Thyroid gland (tissue), 4 donors: ENCODE data around the gene FASTKD3. TPM values are rescaled to one million over a fixed set of nuclear protein-coding genes. Genes with fewer than 3 reads are reported as not detected.

Source experiments
- DNase-seq, 2 donors: peaks; one replicate each; pipeline ENCODE4 v3.0.0-alpha.2; 2019
- H3K27ac ChIP-seq, 3 donors: fragments of 200-600 bp; sonication (generic); 1 replicate in 2 of 3; 2 replicates in 1 of 3; pipeline ENCODE4 v1.5.1; 2016 to 2019; ENCODE audit warnings: mild to moderate bottlenecking in 1 of 3, moderate library complexity in 1 of 3
- H3K27me3 ChIP-seq: fragments of 200-600 bp; sonication (generic); one replicate; pipeline ENCODE4 v1.5.1; 2019
- H3K36me3 ChIP-seq, 2 donors: fragments of 200-600 bp; sonication (generic); one replicate each; pipeline ENCODE4 v1.5.1; 2016 to 2019
- H3K4me1 ChIP-seq, 2 donors: fragments of 200-600 bp; sonication (generic); one replicate each; pipeline ENCODE4 v1.5.1; 2017 to 2019
- H3K4me3 ChIP-seq, 3 donors: fragments of 200-600 bp; sonication (generic); replicated peaks in 1 of 3; 1 replicate in 2 of 3; 2 replicates in 1 of 3; pipeline ENCODE4 v1.5.1; 2016; ENCODE audit warnings: mild to moderate bottlenecking in 1 of 3
- H3K9me3 ChIP-seq: fragments of 200-600 bp; sonication (generic); one replicate; pipeline ENCODE4 v1.5.1; 2017
- POLR2A ChIP-seq, 2 donors: fragments of 450-650 bp; IDR thresholded peaks; one replicate each; pipeline ENCODE4 v1.6.1; 2017; ENCODE audit warnings: antibody characterized with exemption in 2 of 2, mild to moderate bottlenecking in 2 of 2, moderate library complexity in 1 of 2
- WGBS, 2 donors: methylation state at CpG; one replicate each; pipeline ENCODE4 v1.1.5; 2017; 5-methylcytosine and 5-hydroxymethylcytosine counted together
- intact Hi-C: fragments of 100-400 bp; cut with DNase I; formaldehyde crosslinking; loops from one replicate; pipeline ENCODE4 v1.15.1; 2023
- total RNA-seq, 4 donors: library from RNA; depleted of rRNA; stranded (reverse); fragments of >200 nt; gene quantifications; one replicate each; pipeline ENCODE4 v1.2.3, GENCODE V29; 2016
- TF ChIP-seq, protein P1 (sequence below), 6 experiments: fragments of 200-600 bp in 3 of 6; fragments of 450-650 bp in 3 of 6; sonication (generic) in 3 of 6; IDR thresholded peaks; one replicate each; pipeline ENCODE4 v1.5.1; 2016 to 2019; ENCODE audit warnings: antibody characterized with exemption in 6 of 6, mild to moderate bottlenecking in 2 of 6, inconsistent platforms in 1 of 6, moderate library complexity in 1 of 6

Gene FASTKD3
- total RNA-seq, 4 donors from 2014 or later, result 8.7 to 16.0 (median 13.3) TPM

DNA sequence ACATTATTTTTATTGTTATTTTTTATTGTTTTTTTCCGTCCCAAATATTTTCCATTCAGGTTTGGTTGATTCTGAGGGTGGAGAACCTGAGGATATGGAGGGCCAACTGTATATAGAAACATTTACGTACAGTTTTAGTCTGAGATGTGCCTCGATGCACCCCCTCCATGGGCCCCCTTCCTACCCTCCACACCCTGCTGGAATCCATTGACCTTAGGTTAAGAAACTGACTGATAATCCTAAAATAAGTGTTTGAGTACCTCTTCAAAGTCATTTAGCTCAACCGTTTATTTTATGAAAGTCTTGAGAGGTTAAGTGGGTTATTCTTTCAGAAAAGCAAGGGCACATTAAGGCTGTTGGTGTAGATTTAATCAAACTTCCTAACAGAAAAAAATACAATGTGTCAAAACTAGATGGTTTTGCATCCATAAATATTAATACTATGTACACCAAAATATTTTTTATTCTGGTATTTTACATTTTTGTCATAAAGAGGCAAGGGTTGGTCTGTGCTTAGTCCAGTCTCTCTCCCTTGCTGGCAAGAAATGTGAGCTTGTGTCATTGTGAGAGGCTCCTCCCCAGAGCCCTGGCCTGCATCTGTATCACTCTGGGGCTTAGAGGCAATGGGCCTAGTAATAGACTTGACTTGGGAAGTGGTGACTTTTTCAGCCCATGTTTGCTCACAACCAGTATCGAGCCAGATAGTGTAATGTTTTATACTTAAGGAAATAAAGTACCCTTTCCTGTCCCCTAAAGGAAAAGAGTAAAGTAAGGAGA, 15.8 kb upstream of the FASTKD3 start:
- peak; percentile 58 to 60 for DNase-seq
- Histone ChIP-seq H3K9me3 (no peaks in the 10 kb centered on the region), H3K36me3 (peaks cover 7 to 12% of the 10 kb centered on the region in 2 donors), H3K27me3 (no peaks in the 10 kb centered on the region), H3K4me1 (peaks cover 13 to 26% of the 10 kb centered on the region in 2 donors), H3K4me3 (no peak overlapping the region), H3K27ac (peak overlapping the region in 1 of 3 donors; percentile 10)
- intact Hi-C loops, result no loop called here
- 43 to 50% methylated on average over 5 of the region's 5 CpGs for WGBS, 2 donors
- TF ChIP-seq POLR2A (IDR thresholded peaks at IDR 0.05), result no peak
- TF ChIP-seq, protein P1, sequence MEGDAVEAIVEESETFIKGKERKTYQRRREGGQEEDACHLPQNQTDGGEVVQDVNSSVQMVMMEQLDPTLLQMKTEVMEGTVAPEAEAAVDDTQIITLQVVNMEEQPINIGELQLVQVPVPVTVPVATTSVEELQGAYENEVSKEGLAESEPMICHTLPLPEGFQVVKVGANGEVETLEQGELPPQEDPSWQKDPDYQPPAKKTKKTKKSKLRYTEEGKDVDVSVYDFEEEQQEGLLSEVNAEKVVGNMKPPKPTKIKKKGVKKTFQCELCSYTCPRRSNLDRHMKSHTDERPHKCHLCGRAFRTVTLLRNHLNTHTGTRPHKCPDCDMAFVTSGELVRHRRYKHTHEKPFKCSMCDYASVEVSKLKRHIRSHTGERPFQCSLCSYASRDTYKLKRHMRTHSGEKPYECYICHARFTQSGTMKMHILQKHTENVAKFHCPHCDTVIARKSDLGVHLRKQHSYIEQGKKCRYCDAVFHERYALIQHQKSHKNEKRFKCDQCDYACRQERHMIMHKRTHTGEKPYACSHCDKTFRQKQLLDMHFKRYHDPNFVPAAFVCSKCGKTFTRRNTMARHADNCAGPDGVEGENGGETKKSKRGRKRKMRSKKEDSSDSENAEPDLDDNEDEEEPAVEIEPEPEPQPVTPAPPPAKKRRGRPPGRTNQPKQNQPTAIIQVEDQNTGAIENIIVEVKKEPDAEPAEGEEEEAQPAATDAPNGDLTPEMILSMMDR (IDR thresholded peaks at IDR 0.05), result no peak

DNA sequence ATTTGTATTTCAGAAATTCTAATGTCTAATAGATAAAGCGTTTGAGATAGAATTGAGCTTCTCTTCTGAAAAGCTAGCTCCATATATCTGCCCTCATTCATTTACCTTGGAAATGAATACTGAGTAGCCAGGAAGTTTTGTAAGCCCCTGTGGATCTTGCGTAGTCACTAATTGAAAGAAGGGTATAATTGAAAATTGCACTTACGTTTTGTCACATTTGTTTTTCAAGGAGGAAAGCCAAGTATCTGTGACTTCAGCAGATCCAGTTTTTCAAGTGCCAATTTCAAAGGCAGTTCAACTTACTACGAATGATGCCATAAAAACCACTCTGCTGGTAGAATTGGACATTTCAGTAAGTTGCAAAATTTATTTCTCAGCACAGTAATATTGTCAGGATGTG, 14.1 kb upstream of the FASTKD3 start:
- DNase-seq, result no peak
- WGBS, 2 donors, result 49 to 55% methylated on average over 4 of the region's 4 CpGs
- peaks cover 4 to 12% of the 10 kb centered on the region in 2 donors for H3K36me3 ChIP-seq
- intact Hi-C loops, result no loop called here
- H3K27ac ChIP-seq, result no peak overlapping the region
- peaks cover 13 to 26% of the 10 kb centered on the region in 2 donors for H3K4me1 ChIP-seq
- no peak overlapping the region for H3K4me3 ChIP-seq
- no peak for TF ChIP-seq POLR2A (IDR thresholded peaks at IDR 0.05)
- TF ChIP-seq, protein P1 (IDR thresholded peaks at IDR 0.05), result peak in 1 of 6 experiments; percentile 5
- no peaks in the 10 kb centered on the region for H3K27me3 ChIP-seq
- no peaks in the 10 kb centered on the region for H3K9me3 ChIP-seq

DNA sequence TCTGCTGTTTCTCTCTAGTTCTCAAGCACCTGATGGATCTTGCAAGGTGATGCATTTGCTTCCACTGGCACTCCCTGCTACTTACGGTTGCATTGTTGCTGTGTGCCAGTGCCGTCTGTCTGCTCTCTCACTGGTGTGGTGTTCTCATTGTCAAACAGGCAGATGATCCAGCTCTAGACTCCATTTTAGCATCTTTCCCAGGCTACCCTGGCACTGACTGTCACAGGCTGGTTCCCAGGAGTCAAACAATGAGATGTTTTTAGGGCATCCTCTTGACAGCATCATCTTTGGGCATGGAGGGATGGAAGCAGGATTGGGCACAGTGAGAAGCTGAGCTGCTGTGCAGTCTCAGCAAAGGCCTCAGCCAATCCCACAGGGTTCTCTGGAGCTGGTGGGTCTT, 13.0 kb upstream of the FASTKD3 start:
- no peaks in the 10 kb centered on the region for H3K9me3 ChIP-seq
- intact Hi-C loops, result no loop called here

DNA sequence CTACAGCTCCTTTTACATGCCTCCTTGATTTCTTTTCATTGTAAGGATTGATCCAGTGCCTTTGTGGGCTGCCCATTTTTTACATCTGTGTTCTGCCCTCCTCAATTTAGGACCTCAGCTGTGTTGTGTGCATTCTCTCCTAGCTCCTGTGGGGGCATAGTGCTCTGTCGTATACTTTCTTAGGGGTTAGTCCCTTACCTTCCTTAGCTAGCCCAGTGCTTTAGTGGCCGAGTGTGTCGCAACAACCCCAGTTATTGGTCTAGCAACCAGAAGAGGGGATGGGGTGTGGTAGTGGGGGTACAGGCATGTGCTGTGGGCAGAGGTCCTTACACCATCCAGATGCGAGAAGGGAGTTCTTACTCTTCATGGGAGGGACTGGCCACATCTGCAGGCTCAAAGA, 12.3 kb upstream of the FASTKD3 start:
- peaks cover 13 to 36% of the 10 kb centered on the region in 2 donors for H3K4me1 ChIP-seq
- no peak overlapping the region for H3K4me3 ChIP-seq
- H3K9me3 ChIP-seq, result no peaks in the 10 kb centered on the region
- no peak for TF ChIP-seq POLR2A (IDR thresholded peaks at IDR 0.05)
- TF ChIP-seq, protein P1 (IDR thresholded peaks at IDR 0.05), result no peak
- 92 to 97% methylated on average over 4 of the region's 4 CpGs for WGBS, 2 donors
- DNase-seq, result no peak
- H3K36me3 ChIP-seq, result peaks cover 4 to 23% of the 10 kb centered on the region in 2 donors
- H3K27me3 ChIP-seq, result no peaks in the 10 kb centered on the region
- no peak overlapping the region for H3K27ac ChIP-seq
- intact Hi-C loops, result no loop called here

More for the DNA sequence above, 13.0 kb upstream of the FASTKD3 start:
- TF ChIP-seq POLR2A (IDR thresholded peaks at IDR 0.05), result no peak
- TF ChIP-seq, protein P1 (IDR thresholded peaks at IDR 0.05), result no peak
- peaks cover 13 to 36% of the 10 kb centered on the region in 2 donors for H3K4me1 ChIP-seq
- no peak overlapping the region for H3K27ac ChIP-seq
- peaks cover 4 to 16% of the 10 kb centered on the region in 2 donors for H3K36me3 ChIP-seq
- 95 to 98% methylated on average over 2 of the region's 2 CpGs for WGBS, 2 donors
- DNase-seq, result no peak
- H3K27me3 ChIP-seq, result no peaks in the 10 kb centered on the region
- no peak overlapping the region for H3K4me3 ChIP-seq

DNA sequence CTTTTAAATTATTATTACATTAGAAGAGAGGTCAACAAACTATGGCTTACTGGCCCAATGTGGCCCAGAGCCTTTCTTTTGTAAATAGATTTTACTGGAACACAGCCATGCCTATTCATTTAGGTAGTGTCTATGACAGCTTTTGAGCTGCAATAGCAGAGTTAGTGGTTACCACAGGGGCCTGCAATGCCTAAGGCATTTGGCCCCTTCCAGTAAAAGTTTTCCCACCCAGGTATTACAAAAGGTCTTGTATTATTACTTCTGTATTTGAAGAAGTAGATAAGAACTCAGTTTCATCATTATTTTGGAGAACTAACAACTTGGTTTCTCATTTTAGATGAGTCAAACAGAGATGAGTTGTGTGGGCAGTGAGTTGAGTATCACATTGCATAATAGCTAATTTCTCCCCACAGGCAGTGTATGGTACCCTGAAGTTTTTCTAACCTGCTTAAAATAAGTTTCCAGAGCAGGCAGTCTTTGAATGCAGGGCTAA, 9.6 kb upstream of the FASTKD3 start:
- intact Hi-C loops, result no loop called here
- Histone ChIP-seq H3K9me3 (no peaks in the 10 kb centered on the region), H3K4me3 (no peak overlapping the region), H3K27ac (no peak overlapping the region), H3K36me3 (peaks cover 0 to 28% of the 10 kb centered on the region in 2 donors), H3K4me1 (peaks cover 0 to 19% of the 10 kb centered on the region in 2 donors), H3K27me3 (no peaks in the 10 kb centered on the region)
- no peak for DNase-seq
- no peak for TF ChIP-seq POLR2A (IDR thresholded peaks at IDR 0.05)
- TF ChIP-seq, protein P1 (IDR thresholded peaks at IDR 0.05), result no peak
